ENCODE data around the gene FBXL22. TPM values are rescaled to one million over a fixed set of nuclear protein-coding genes. Genes with fewer than 3 reads are reported as not detected.
A peak's percentile ranks its signal among the peaks of the same experiment; 100 is the strongest.

Gene FBXL22
- total RNA-seq, 2 donors from 2014 or later: 17.7 to 36.8 TPM

- DNase-seq (ENCODE audit: low spot score): no peak
- intact Hi-C loops (cut with DNase I): no loop called here
These were observed 10.4 kb upstream of the FBXL22 start for GRCh38 chr15:63586790-63587189.

- intact Hi-C loops (cut with DNase I): no loop called here
- no peak for DNase-seq (ENCODE audit: low spot score)
These were observed 9.7 kb upstream of the FBXL22 start for GRCh38 chr15:63587527-63587926.

GRCh38 chr15:63588826-63589225 is 8.4 kb upstream of the FBXL22 start:
- intact Hi-C loops (cut with DNase I): no loop called here

GRCh38 chr15:63593705-63594671 is 3.2 kb upstream of the FBXL22 start:
- no peak for DNase-seq (ENCODE audit: low spot score)
- intact Hi-C loops (cut with DNase I): no loop called here

More at GRCh38 chr15:63588826-63589225, 8.4 kb upstream of the FBXL22 start:
- peak; percentile 57 for DNase-seq (ENCODE audit: low spot score)

- no peak for DNase-seq (ENCODE audit: low spot score)
- intact Hi-C loops (cut with DNase I): loop anchor here in 1 of 2 donors (5.0 kb wide), 1 partner anchor 93 kb away; the partner anchor contains the start of gene USP3
These were observed 2.1 kb upstream of the FBXL22 start for GRCh38 chr15:63595065-63595464.

GRCh38 chr15:63595688-63596087 is 1.5 kb upstream of the FBXL22 start:
- intact Hi-C loops (cut with DNase I): loop anchor here in 1 of 2 donors (5.0 kb wide), 1 partner anchor 93 kb away; the partner anchor contains the start of gene USP3
- DNase-seq (ENCODE audit: low spot score): no peak

GRCh38 chr15:63596676-63597037 is 530 bp upstream of the FBXL22 start:
- DNase-seq (ENCODE audit: low spot score): no peak
- intact Hi-C loops (cut with DNase I): loop anchor here in 1 of 2 donors (5.0 kb wide), 1 partner anchor 94 kb away; the partner anchor contains the start of gene USP3

GRCh38 chr15:63597821-63598220 is 634 bp downstream of the FBXL22 start:
- intact Hi-C loops (cut with DNase I): loop anchor here in 1 of 2 donors (5.0 kb wide), 1 partner anchor 96 kb away; the partner anchor contains the start of gene USP3
- no peak for DNase-seq (ENCODE audit: low spot score)

- intact Hi-C loops (cut with DNase I): loop anchor here in 1 of 2 donors (5.0 kb wide), 1 partner anchor 96 kb away; the partner anchor contains the start of gene USP3
- no peak for DNase-seq (ENCODE audit: low spot score)
These were observed 1.6 kb downstream of the FBXL22 start for GRCh38 chr15:63598473-63599400.

- intact Hi-C loops (cut with DNase I): loop anchor here in 1 of 2 donors (5.0 kb wide), 1 partner anchor 97 kb away; the partner anchor contains the start of gene USP3
- DNase-seq (ENCODE audit: low spot score): peak; percentile 91
These were observed 2.3 kb downstream of the FBXL22 start for GRCh38 chr15:63599401-63600000.

GRCh38 chr15:63600001-63600615 is 2.9 kb downstream of the FBXL22 start:
- no peak for DNase-seq (ENCODE audit: low spot score)

GRCh38 chr15:63600616-63601025 is 3.4 kb downstream of the FBXL22 start:
- intact Hi-C loops (cut with DNase I): loop anchor here in 1 of 2 donors (10.0 kb wide), 1 partner anchor 126 kb away; no protein-coding TSS in a partner anchor
- DNase-seq (ENCODE audit: low spot score): peak; percentile 97

More at GRCh38 chr15:63600001-63600615, 2.9 kb downstream of the FBXL22 start:
- intact Hi-C loops (cut with DNase I): loop anchor here in 1 of 2 donors (10.0 kb wide), 1 partner anchor 125 kb away; no protein-coding TSS in a partner anchor

GRCh38 chr15:63601026-63601703 is 4.0 kb downstream of the FBXL22 start:
- intact Hi-C loops (cut with DNase I): loop anchor here in 1 of 2 donors (10.0 kb wide), 1 partner anchor 126 kb away; no protein-coding TSS in a partner anchor
- DNase-seq (ENCODE audit: low spot score): peak; percentile 83

GRCh38 chr15:63601704-63602185 is 4.6 kb downstream of the FBXL22 start:
- no peak for DNase-seq (ENCODE audit: low spot score)
- intact Hi-C loops (cut with DNase I): loop anchor here in 1 of 2 donors (10.0 kb wide), 1 partner anchor 127 kb away; no protein-coding TSS in a partner anchor

GRCh38 chr15:63602595-63602994 is 5.4 kb downstream of the FBXL22 start:
- intact Hi-C loops (cut with DNase I): loop anchor here in 1 of 2 donors (10.0 kb wide), 1 partner anchor 128 kb away; no protein-coding TSS in a partner anchor
- DNase-seq (ENCODE audit: low spot score): no peak

- intact Hi-C loops (cut with DNase I): loop anchor here in 1 of 2 donors (10.0 kb wide), 1 partner anchor 129 kb away; no protein-coding TSS in a partner anchor
- no peak for DNase-seq (ENCODE audit: low spot score)
These were observed 6.3 kb downstream of the FBXL22 start for GRCh38 chr15:63603516-63603915.

- intact Hi-C loops (cut with DNase I): loop anchor here in 1 of 2 donors (10.0 kb wide), 1 partner anchor 129 kb away; no protein-coding TSS in a partner anchor
These were observed 7.1 kb downstream of the FBXL22 start for GRCh38 chr15:63604281-63604680.

More at GRCh38 chr15:63604281-63604680, 7.1 kb downstream of the FBXL22 start:
- DNase-seq (ENCODE audit: low spot score): no peak

Data from posterior vena cava (tissue), 2 donors.